HepG2 (cell line): Measurements from ENCODE around the gene TRAPPC4. TPM values are rescaled to one million over a fixed set of nuclear protein-coding genes. Genes with fewer than 3 reads are reported as not detected.

Experiments
- EHMT2 ChIP-seq: fragments of 200-600 bp; sonication (generic); IDR thresholded peaks from 2 replicates; pipeline ENCODE4 v1.7.0; 2017; ENCODE audit warnings: antibody characterized with exemption, low read depth, low read length, borderline replicate concordance
- HNF4G ChIP-seq, 2 experiments: sonication (generic) in 1 of 2; formaldehyde crosslinking in 1 of 2; IDR thresholded peaks; 2 replicates each; pipeline versions ENCODE4 v1.4.0 to v1.6.1; 2011 to 2020; ENCODE audit warnings: borderline replicate concordance in 2 of 2, low read depth in 2 of 2, mild to moderate bottlenecking in 2 of 2, low read length in 1 of 2, missing genetic modification reagents in 1 of 2, moderate library complexity in 1 of 2
- KDM4B ChIP-seq: sonication (generic); formaldehyde crosslinking; IDR thresholded peaks from 2 replicates; pipeline ENCODE4 v1.4.0; 2020; ENCODE audit warnings: missing genetic modification reagents
- NCOA5 ChIP-seq: sonication (generic); formaldehyde crosslinking; IDR thresholded peaks from 2 replicates; pipeline ENCODE4 v1.4.0; 2020; ENCODE audit warnings: missing genetic modification reagents
- PITX1 ChIP-seq: sonication (generic); formaldehyde crosslinking; IDR thresholded peaks from 2 replicates; pipeline ENCODE4 v1.5.1; 2020; ENCODE audit warnings: mild to moderate bottlenecking, missing genetic modification reagents
- POLR2A ChIP-seq, 2 experiments: IDR thresholded peaks; 2 replicates each; pipeline ENCODE4 v1.6.1; 2011; ENCODE audit warnings: low read depth in 2 of 2, low read length in 2 of 2, mild to moderate bottlenecking in 1 of 2, moderate library complexity in 1 of 2; ENCODE audit not compliant: insufficient read depth in 1 of 2
- RORA ChIP-seq: sonication (generic); formaldehyde crosslinking; IDR thresholded peaks from 2 replicates; pipeline ENCODE4 v1.5.0; 2020; ENCODE audit warnings: mild to moderate bottlenecking, missing genetic modification reagents, moderate library complexity
- SALL1 ChIP-seq: sonication (generic); formaldehyde crosslinking; IDR thresholded peaks from 2 replicates; pipeline ENCODE4 v1.8.0; 2022; ENCODE audit warnings: mild to moderate bottlenecking, missing genetic modification reagents
- SRSF1 ChIP-seq: fragments of 200-400 bp; formaldehyde crosslinking; optimal IDR thresholded peaks from 2 replicates; pipeline ENCODE3; 2017; ENCODE audit warnings: mild to moderate bottlenecking, low read depth, low read length, moderate library complexity
- ZNF136 ChIP-seq: sonication (generic); formaldehyde crosslinking; IDR thresholded peaks from 2 replicates; pipeline ENCODE4 v1.8.1; 2022; ENCODE audit warnings: low read depth, mild to moderate bottlenecking, moderate library complexity, missing genetic modification reagents
- ZNF607 ChIP-seq: sonication (generic); formaldehyde crosslinking; IDR thresholded peaks from 2 replicates; pipeline ENCODE4 v1.5.1; 2020; ENCODE audit warnings: missing genetic modification reagents, mild to moderate bottlenecking, borderline replicate concordance
- ZNF674 ChIP-seq: sonication (generic); formaldehyde crosslinking; IDR thresholded peaks from 2 replicates; pipeline ENCODE4 v1.5.0; 2020; ENCODE audit warnings: low read depth, mild to moderate bottlenecking, missing genetic modification reagents
- ZSCAN29 ChIP-seq: sonication (generic); formaldehyde crosslinking; conservative IDR thresholded peaks from 2 replicates; pipeline ENCODE4 v1.4.0; 2020; ENCODE audit warnings: mild to moderate bottlenecking, missing genetic modification reagents
- ZSCAN9 ChIP-seq: IDR thresholded peaks from 2 replicates; pipeline ENCODE4 v1.6.1; 2016; ENCODE audit warnings: borderline replicate concordance
- polyA plus RNA-seq, 8 experiments: library from polyadenylated mRNA; depleted of rRNA in 3 of 8; stranded (reverse) in 7 of 8; unstranded in 1 of 8; fragments of >200 nt; fragmentation: Illumina TruSeq in 4 of 8; extraction: Trizol in 4 of 8; gene quantifications; 2 replicates each; pipeline versions ENCODE4 v1.2.1 to v1.2.3, GENCODE V29; 2011 to 2016; ENCODE audit warnings: low read depth in 4 of 8, missing spikeins in 1 of 8, mixed read lengths in 1 of 8; ENCODE audit not compliant: insufficient read depth in 1 of 8
- total RNA-seq, 5 experiments: library from RNA; depleted of rRNA; stranded (reverse); fragments of >200 nt; fragmentation: Illumina TruSeq; extraction: Trizol; gene quantifications; 2 replicates each; pipeline ENCODE4 v1.2.3, GENCODE V29; 2016; ENCODE audit warnings: low read depth in 1 of 5
- TF ChIP-seq, protein P1 (sequence below): sonication (generic); formaldehyde crosslinking; IDR thresholded peaks from 2 replicates; pipeline ENCODE4 v1.4.0; 2020; ENCODE audit warnings: mild to moderate bottlenecking, low read depth, missing genetic modification reagents
- TF ChIP-seq, protein P2 (sequence below): sonication (generic); formaldehyde crosslinking; IDR thresholded peaks from 2 replicates; pipeline ENCODE4 v1.5.0; 2020; ENCODE audit warnings: mild to moderate bottlenecking, missing genetic modification reagents
- TF ChIP-seq, protein P3 (sequence below): sonication (generic); formaldehyde crosslinking; conservative IDR thresholded peaks from 2 replicates; pipeline ENCODE4 v1.4.0; 2020; ENCODE audit warnings: mild to moderate bottlenecking, missing genetic modification reagents, moderate library complexity
- TF ChIP-seq, protein P4 (sequence below): IDR thresholded peaks from 2 replicates; pipeline ENCODE4 v1.6.1; 2016; ENCODE audit warnings: missing compliant biosample characterization, missing genetic modification reagents, borderline replicate concordance
- TF ChIP-seq, protein P5 (sequence below): sonication (generic); formaldehyde crosslinking; IDR thresholded peaks from 2 replicates; pipeline ENCODE4 v1.4.0; 2020; ENCODE audit warnings: missing genetic modification reagents

TRAPPC4 gene
- total and polyA plus RNA-seq, 2 of the 13 experiments (the other 11 are each of a cell fraction or from before 2014, with no cell fraction given) = 97.4 to 140 TPM

DNA sequence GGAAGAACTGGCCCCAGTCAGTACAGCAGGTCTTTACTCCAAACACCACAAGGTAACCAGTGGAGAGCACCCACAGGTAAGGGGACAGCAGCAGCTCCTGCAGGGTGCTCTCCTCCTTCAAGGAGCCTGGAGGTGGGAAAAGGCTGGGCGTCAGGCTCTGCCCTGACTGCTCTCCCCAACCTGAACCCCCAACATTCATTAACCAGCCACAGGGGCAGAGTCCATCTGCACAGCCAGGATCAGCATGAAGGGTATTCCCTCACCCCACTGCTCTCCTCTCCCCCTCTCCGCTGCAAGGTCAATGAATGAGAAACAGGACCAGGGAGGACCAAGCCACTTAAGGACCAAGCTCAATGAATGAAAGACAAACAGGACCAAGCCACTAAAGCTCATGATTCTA lies 8.4 kb downstream of the TRAPPC4 start (continued):
- TF ChIP-seq POLR2A (IDR thresholded peaks at IDR 0.05; ENCODE audit: insufficient read depth in 1 of 2, low read depth in 2 of 2, low read length in 2 of 2) (peak in 1 of 2 experiments; percentile 52; a peak in 2 of 4 replicates), ZNF136 (no peak), ZNF607 (CRISPR knock-in tag) (no peak), KDM4B (CRISPR knock-in tag) (no peak), SALL1 (peak; percentile 52; the same call in 1 of the 2 replicates), SRSF1 (no peak), HNF4G (IDR thresholded peaks at IDR 0.05; ENCODE audit: borderline replicate concordance, low read depth, low read length) (peak; percentile 81), HNF4G (CRISPR knock-in tag; IDR thresholded peaks at IDR 0.05; ENCODE audit: borderline replicate concordance, low read depth) (peak; percentile 51; the same call in 1 of the 2 replicates), NCOA5 (no peak), PITX1 (CRISPR knock-in tag) (peak; percentile 34; the same call in 1 of the 2 replicates), EHMT2 (no peak), ZSCAN29 (CRISPR knock-in tag) (no peak), ZSCAN9 (CRISPR knock-in tag) (no peak), ZNF674 (CRISPR knock-in tag) (no peak), RORA (CRISPR knock-in tag) (no peak)
- TF ChIP-seq, protein P1, sequence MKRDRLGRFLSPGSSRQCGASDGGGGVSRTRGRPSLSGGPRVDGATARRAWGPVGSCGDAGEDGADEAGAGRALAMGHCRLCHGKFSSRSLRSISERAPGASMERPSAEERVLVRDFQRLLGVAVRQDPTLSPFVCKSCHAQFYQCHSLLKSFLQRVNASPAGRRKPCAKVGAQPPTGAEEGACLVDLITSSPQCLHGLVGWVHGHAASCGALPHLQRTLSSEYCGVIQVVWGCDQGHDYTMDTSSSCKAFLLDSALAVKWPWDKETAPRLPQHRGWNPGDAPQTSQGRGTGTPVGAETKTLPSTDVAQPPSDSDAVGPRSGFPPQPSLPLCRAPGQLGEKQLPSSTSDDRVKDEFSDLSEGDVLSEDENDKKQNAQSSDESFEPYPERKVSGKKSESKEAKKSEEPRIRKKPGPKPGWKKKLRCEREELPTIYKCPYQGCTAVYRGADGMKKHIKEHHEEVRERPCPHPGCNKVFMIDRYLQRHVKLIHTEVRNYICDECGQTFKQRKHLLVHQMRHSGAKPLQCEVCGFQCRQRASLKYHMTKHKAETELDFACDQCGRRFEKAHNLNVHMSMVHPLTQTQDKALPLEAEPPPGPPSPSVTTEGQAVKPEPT (CRISPR knock-in tag) = no peak
- TF ChIP-seq, protein P2, sequence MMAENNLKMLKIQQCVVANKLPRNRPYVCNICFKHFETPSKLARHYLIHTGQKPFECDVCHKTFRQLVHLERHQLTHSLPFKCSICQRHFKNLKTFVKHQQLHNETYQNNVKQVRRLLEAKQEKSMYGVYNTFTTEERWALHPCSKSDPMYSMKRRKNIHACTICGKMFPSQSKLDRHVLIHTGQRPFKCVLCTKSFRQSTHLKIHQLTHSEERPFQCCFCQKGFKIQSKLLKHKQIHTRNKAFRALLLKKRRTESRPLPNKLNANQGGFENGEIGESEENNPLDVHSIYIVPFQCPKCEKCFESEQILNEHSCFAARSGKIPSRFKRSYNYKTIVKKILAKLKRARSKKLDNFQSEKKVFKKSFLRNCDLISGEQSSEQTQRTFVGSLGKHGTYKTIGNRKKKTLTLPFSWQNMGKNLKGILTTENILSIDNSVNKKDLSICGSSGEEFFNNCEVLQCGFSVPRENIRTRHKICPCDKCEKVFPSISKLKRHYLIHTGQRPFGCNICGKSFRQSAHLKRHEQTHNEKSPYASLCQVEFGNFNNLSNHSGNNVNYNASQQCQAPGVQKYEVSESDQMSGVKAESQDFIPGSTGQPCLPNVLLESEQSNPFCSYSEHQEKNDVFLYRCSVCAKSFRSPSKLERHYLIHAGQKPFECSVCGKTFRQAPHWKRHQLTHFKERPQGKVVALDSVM (CRISPR knock-in tag) = no peak
- TF ChIP-seq, protein P3, sequence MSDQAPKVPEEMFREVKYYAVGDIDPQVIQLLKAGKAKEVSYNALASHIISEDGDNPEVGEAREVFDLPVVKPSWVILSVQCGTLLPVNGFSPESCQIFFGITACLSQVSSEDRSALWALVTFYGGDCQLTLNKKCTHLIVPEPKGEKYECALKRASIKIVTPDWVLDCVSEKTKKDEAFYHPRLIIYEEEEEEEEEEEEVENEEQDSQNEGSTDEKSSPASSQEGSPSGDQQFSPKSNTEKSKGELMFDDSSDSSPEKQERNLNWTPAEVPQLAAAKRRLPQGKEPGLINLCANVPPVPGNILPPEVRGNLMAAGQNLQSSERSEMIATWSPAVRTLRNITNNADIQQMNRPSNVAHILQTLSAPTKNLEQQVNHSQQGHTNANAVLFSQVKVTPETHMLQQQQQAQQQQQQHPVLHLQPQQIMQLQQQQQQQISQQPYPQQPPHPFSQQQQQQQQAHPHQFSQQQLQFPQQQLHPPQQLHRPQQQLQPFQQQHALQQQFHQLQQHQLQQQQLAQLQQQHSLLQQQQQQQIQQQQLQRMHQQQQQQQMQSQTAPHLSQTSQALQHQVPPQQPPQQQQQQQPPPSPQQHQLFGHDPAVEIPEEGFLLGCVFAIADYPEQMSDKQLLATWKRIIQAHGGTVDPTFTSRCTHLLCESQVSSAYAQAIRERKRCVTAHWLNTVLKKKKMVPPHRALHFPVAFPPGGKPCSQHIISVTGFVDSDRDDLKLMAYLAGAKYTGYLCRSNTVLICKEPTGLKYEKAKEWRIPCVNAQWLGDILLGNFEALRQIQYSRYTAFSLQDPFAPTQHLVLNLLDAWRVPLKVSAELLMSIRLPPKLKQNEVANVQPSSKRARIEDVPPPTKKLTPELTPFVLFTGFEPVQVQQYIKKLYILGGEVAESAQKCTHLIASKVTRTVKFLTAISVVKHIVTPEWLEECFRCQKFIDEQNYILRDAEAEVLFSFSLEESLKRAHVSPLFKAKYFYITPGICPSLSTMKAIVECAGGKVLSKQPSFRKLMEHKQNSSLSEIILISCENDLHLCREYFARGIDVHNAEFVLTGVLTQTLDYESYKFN (CRISPR knock-in tag) = peak; percentile 81
- TF ChIP-seq, protein P4, sequence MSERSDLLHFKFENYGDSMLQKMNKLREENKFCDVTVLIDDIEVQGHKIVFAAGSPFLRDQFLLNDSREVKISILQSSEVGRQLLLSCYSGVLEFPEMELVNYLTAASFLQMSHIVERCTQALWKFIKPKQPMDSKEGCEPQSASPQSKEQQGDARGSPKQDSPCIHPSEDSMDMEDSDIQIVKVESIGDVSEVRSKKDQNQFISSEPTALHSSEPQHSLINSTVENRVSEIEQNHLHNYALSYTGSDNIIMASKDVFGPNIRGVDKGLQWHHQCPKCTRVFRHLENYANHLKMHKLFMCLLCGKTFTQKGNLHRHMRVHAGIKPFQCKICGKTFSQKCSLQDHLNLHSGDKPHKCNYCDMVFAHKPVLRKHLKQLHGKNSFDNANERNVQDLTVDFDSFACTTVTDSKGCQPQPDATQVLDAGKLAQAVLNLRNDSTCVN = no peak
- TF ChIP-seq, protein P5, sequence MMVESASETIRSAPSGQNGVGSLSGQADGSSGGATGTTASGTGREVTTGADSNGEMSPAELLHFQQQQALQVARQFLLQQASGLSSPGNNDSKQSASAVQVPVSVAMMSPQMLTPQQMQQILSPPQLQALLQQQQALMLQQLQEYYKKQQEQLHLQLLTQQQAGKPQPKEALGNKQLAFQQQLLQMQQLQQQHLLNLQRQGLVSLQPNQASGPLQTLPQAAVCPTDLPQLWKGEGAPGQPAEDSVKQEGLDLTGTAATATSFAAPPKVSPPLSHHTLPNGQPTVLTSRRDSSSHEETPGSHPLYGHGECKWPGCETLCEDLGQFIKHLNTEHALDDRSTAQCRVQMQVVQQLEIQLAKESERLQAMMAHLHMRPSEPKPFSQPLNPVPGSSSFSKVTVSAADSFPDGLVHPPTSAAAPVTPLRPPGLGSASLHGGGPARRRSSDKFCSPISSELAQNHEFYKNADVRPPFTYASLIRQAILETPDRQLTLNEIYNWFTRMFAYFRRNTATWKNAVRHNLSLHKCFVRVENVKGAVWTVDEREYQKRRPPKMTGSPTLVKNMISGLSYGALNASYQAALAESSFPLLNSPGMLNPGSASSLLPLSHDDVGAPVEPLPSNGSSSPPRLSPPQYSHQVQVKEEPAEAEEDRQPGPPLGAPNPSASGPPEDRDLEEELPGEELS (CRISPR knock-in tag) = 0 out of 2 replicates have a peak, but pooled peaks have one; percentile 22
